ENCODE results near the gene PSMD6. TPM values are rescaled to one million over a fixed set of nuclear protein-coding genes. Genes with fewer than 3 reads are reported as not detected.
A peak's percentile ranks its signal among the peaks of the same experiment; 100 is the strongest.

Gene PSMD6
- total RNA-seq, 2 donors from 2014 or later = 82.7 to 95.7 TPM

GRCh38 chr3:64011685-64012084 lies 11.6 kb downstream of the PSMD6 start:
- DNase-seq (ENCODE audit: low spot score) = no peak
- Mint-ChIP-seq H3K4me1 (ENCODE audit: low read depth in 2 of 2) (peaks cover 21 to 34% of the 10 kb centered on the region in 2 donors), H3K27ac (no peak overlapping the region), H3K36me3 (peaks cover 47% of the 10 kb centered on the region), H3K9me3 (no peaks in the 10 kb centered on the region), H3K27me3 (no peaks in the 10 kb centered on the region), H3K4me3 (no peak overlapping the region)
- no peak for ATAC-seq

GRCh38 chr3:64010199-64010598 lies 13.1 kb downstream of the PSMD6 start:
- Mint-ChIP-seq H3K4me3 (no peak overlapping the region), H3K9me3 (no peaks in the 10 kb centered on the region), H3K27ac (peak overlapping the region in 1 of 2 donors; percentile 66), H3K4me1 (ENCODE audit: low read depth in 2 of 2) (peaks cover 21 to 34% of the 10 kb centered on the region in 2 donors), H3K36me3 (peaks cover 47% of the 10 kb centered on the region), H3K27me3 (no peaks in the 10 kb centered on the region)
- DNase-seq (ENCODE audit: low spot score) = no peak
- no peak for ATAC-seq

- H3K27me3 Mint-ChIP-seq = no peaks in the 10 kb centered on the region
- H3K4me1 Mint-ChIP-seq (ENCODE audit: low read depth in 2 of 2) = peaks cover 17 to 29% of the 10 kb centered on the region in 2 donors
- no peak for DNase-seq (ENCODE audit: low spot score)
- no peak overlapping the region for H3K4me3 Mint-ChIP-seq
- H3K27ac Mint-ChIP-seq = peak overlapping the region; percentile 6 to 66
- H3K9me3 Mint-ChIP-seq = no peaks in the 10 kb centered on the region
- peaks cover 42% of the 10 kb centered on the region for H3K36me3 Mint-ChIP-seq
- ATAC-seq = no peak
Observed at GRCh38 chr3:64009528-64009927, 13.8 kb downstream of the PSMD6 start.

DNA sequence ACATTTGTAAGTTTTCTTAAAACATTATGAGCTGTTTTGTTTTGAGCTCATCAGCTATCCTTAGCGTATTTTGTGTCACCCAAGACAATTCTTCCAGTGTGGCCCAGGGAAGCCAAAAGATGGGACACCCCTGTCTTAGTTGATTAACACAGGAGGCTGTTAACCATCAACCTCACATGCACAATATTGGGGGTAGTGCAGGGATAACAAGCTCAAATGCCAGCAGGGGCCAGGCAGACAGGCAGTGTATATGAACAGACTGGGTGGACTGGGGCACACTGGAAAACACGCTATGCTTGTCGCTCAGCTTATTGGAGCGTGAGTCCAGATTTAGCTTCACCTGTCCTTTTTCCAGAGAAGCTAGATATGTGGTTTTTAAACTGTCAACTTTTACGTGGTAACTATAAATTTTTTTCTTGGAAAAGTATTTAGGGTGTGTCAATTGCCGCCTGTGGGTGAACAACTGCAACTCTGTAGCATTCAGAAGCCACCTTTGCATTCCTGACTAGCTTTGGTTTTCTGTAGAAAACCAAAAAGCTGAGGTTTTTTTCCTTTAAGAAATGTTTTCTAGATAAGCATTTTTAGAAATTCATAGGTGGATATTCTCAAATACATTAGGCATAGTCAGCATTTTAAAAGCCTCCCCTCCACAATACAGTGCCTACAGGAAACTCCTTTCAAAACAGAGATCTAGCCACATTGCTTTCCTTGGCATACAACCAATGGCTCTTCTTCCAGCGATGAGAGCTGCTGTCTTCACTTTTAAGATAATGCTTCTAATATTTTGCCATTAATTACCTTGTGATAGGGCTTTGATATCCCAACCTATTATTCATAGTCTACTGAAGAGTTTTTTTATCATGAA lies 14.6 kb downstream of the PSMD6 start:
- H3K27ac Mint-ChIP-seq = peak overlapping the region in 1 of 2 donors; percentile 6
- ATAC-seq = no peak

DNA sequence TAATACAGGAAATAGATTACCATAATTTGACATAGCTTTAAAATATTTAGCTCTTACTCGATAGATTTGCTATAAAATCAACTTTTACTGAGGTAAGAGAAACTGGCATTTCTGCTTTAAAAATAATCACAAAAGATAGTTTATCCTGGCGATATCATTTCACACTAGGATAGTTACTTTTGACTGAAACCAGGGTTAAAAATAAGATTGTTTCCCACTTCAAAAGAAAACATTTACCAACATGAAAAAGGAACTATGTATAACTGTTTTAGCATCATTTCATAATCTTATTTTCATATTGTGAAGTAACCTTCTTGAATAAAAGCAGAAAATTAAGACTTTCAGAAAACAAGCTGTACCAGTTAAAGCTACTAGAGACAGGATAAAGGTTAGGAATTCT lies 15.3 kb downstream of the PSMD6 start:
- no peak overlapping the region for H3K4me3 Mint-ChIP-seq
- no peaks in the 10 kb centered on the region for H3K9me3 Mint-ChIP-seq
- ATAC-seq = no peak
- no peaks in the 10 kb centered on the region for H3K27me3 Mint-ChIP-seq
- peaks cover 27% of the 10 kb centered on the region for H3K36me3 Mint-ChIP-seq
- no peak for DNase-seq (ENCODE audit: low spot score)
- no peak overlapping the region for H3K27ac Mint-ChIP-seq
- peaks cover 10 to 18% of the 10 kb centered on the region in 2 donors for H3K4me1 Mint-ChIP-seq (ENCODE audit: low read depth in 2 of 2)

More for the DNA sequence above, 14.6 kb downstream of the PSMD6 start:
- DNase-seq (ENCODE audit: low spot score) = no peak
- H3K36me3 Mint-ChIP-seq = peaks cover 34% of the 10 kb centered on the region
- H3K9me3 Mint-ChIP-seq = no peaks in the 10 kb centered on the region
- no peaks in the 10 kb centered on the region for H3K27me3 Mint-ChIP-seq
- no peak overlapping the region for H3K4me3 Mint-ChIP-seq
- H3K4me1 Mint-ChIP-seq (ENCODE audit: low read depth in 2 of 2) = peaks cover 10 to 21% of the 10 kb centered on the region in 2 donors

- H3K9me3 Mint-ChIP-seq = no peaks in the 10 kb centered on the region
- H3K27ac Mint-ChIP-seq = no peak overlapping the region
- peaks cover 4 to 7% of the 10 kb centered on the region in 2 donors for H3K4me1 Mint-ChIP-seq (ENCODE audit: low read depth in 2 of 2)
- DNase-seq (ENCODE audit: low spot score) (no peak), ATAC-seq (no peak)
- H3K4me3 Mint-ChIP-seq = no peak overlapping the region
- H3K27me3 Mint-ChIP-seq = no peaks in the 10 kb centered on the region
- H3K36me3 Mint-ChIP-seq = peaks cover 14% of the 10 kb centered on the region
Observed at GRCh38 chr3:64003589-64003988, 19.7 kb downstream of the PSMD6 start.

GRCh38 chr3:64002233-64002632 lies 21.1 kb downstream of the PSMD6 start:
- Mint-ChIP-seq H3K4me1 (ENCODE audit: low read depth in 2 of 2) (peaks cover 8 to 11% of the 10 kb centered on the region in 2 donors), H3K9me3 (no peaks in the 10 kb centered on the region), H3K36me3 (peaks cover 21% of the 10 kb centered on the region), H3K4me3 (no peak overlapping the region), H3K27ac (no peak overlapping the region), H3K27me3 (no peaks in the 10 kb centered on the region)
- DNase-seq (ENCODE audit: low spot score) (no peak), ATAC-seq (no peak)

DNA sequence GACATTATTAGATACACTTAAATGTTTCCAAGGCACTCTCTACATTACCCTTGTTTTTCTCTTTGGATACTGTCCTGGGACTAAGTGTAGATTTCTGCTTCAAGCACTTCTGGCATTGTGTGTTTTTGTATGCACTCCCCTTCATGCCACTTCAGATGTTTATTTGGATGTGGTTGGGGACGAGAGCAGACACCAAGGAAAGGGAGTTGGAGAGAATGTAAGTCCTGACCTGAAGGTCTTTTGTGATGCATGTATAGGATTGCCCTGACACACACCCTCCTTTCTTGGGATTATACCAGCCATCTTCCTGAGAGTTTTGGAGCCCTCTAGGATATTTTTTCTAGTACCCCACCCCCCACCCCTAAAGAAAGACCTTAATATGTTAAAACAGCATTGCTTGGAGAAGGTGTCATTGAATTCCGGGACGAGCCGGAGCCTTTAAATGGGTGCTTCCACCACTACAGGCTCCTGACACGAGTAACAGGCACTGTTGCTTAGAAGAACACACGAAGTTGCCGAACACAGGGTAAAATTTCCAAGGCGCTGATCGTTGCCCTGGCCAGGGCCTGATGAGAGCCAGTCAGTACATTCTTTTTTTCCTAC lies 22.7 kb downstream of the PSMD6 start:
- Mint-ChIP-seq H3K36me3 (peaks cover 35% of the 10 kb centered on the region), H3K27ac (no peak overlapping the region), H3K4me1 (ENCODE audit: low read depth in 2 of 2) (peaks cover 8 to 16% of the 10 kb centered on the region in 2 donors), H3K9me3 (no peaks in the 10 kb centered on the region), H3K27me3 (no peaks in the 10 kb centered on the region), H3K4me3 (no peak overlapping the region)
- DNase-seq (ENCODE audit: low spot score) = no peak
- ATAC-seq = no peak

- no peak for ATAC-seq
- Mint-ChIP-seq H3K27ac (peak overlapping the region in 1 of 2 donors; percentile 64), H3K36me3 (peaks cover 40% of the 10 kb centered on the region)
Observed at GRCh38 chr3:63998852-63999754, 24.2 kb downstream of the PSMD6 start.

GRCh38 chr3:63995086-63995485 lies 28.2 kb downstream of the PSMD6 start:
- Mint-ChIP-seq H3K9me3 (no peaks in the 10 kb centered on the region), H3K36me3 (peaks cover 42% of the 10 kb centered on the region), H3K27ac (peak overlapping the region in 1 of 2 donors; percentile 26), H3K27me3 (no peaks in the 10 kb centered on the region), H3K4me3 (no peak overlapping the region), H3K4me1 (ENCODE audit: low read depth in 2 of 2) (peaks cover 4 to 23% of the 10 kb centered on the region in 2 donors)
- no peak for ATAC-seq
- no peak for DNase-seq (ENCODE audit: low spot score)

More at GRCh38 chr3:63998852-63999754, 24.2 kb downstream of the PSMD6 start:
- H3K27me3 Mint-ChIP-seq = no peaks in the 10 kb centered on the region
- no peaks in the 10 kb centered on the region for H3K9me3 Mint-ChIP-seq
- peaks cover 8 to 20% of the 10 kb centered on the region in 2 donors for H3K4me1 Mint-ChIP-seq (ENCODE audit: low read depth in 2 of 2)
- no peak overlapping the region for H3K4me3 Mint-ChIP-seq
- DNase-seq (ENCODE audit: low spot score) = no peak

GRCh38 chr3:63993653-63994079 lies 29.6 kb downstream of the PSMD6 start:
- DNase-seq (ENCODE audit: low spot score) (no peak), ATAC-seq (peak; percentile 78 to 80)
- H3K27ac Mint-ChIP-seq = peak overlapping the region; percentile 24 to 62
- no peaks in the 10 kb centered on the region for H3K27me3 Mint-ChIP-seq
- H3K9me3 Mint-ChIP-seq = no peaks in the 10 kb centered on the region
- H3K36me3 Mint-ChIP-seq = peaks cover 38% of the 10 kb centered on the region
- peaks cover 7 to 22% of the 10 kb centered on the region in 2 donors for H3K4me1 Mint-ChIP-seq (ENCODE audit: low read depth in 2 of 2)
- no peak overlapping the region for H3K4me3 Mint-ChIP-seq

GRCh38 chr3:63992516-63993209 lies 30.6 kb downstream of the PSMD6 start:
- Mint-ChIP-seq H3K4me3 (no peak overlapping the region), H3K27ac (peak overlapping the region in 1 of 2 donors; percentile 58), H3K27me3 (no peaks in the 10 kb centered on the region), H3K4me1 (ENCODE audit: low read depth in 2 of 2) (peaks cover 9 to 25% of the 10 kb centered on the region in 2 donors), H3K36me3 (peaks cover 39% of the 10 kb centered on the region), H3K9me3 (no peaks in the 10 kb centered on the region)
- DNase-seq (ENCODE audit: low spot score) (no peak), ATAC-seq (no peak)

DNA sequence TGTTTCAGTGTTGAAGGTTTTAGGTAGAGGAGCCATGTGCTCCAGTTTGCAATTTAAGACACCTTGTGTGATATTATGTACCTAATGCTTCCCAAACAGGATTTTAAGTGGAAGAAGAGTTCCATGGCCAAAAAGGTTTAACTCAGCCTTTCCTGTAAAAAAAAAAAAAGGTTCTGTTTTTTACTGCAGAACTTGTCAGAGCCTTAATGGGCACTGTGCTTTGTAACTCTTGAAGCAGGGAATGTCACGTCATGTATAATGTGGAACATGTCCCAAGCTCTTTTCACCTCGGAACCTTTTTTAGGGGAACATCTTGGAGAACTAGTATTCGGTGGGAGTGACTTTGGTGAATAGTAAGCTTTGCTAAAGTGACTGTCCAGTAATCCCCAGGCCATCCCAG lies 31.6 kb downstream of the PSMD6 start:
- no peak overlapping the region for H3K4me3 Mint-ChIP-seq
- no peaks in the 10 kb centered on the region for H3K9me3 Mint-ChIP-seq
- H3K36me3 Mint-ChIP-seq = peaks cover 33% of the 10 kb centered on the region
- H3K27me3 Mint-ChIP-seq = no peaks in the 10 kb centered on the region
- peak overlapping the region; percentile 17 to 58 for H3K27ac Mint-ChIP-seq
- ATAC-seq (no peak), DNase-seq (ENCODE audit: low spot score) (no peak)
- H3K4me1 Mint-ChIP-seq (ENCODE audit: low read depth in 2 of 2) = peaks cover 6 to 26% of the 10 kb centered on the region in 2 donors
